ENCODE results near the gene CACNG8. TPM values are rescaled to one million over a fixed set of nuclear protein-coding genes. Genes with fewer than 3 reads are reported as not detected.

Gene CACNG8
- total RNA-seq, 1 experiment from 2014 or later = not detected

DNA sequence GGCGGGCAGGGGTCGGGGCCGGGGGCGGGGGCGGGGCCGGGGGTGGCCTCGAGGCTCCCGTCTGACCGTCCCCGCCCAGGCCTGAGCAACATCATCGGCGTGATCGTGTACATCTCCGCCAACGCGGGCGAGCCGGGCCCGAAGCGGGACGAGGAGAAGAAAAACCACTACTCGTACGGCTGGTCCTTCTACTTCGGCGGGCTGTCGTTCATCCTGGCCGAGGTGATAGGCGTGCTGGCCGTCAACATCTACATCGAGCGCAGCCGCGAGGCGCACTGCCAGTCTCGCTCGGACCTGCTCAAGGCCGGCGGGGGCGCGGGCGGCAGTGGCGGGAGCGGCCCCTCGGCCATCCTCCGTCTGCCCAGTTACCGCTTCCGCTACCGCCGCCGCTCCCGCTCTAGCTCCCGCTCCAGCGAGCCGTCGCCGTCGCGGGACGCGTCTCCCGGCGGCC is 19.3 kb downstream of the CACNG8 start:
- Histone ChIP-seq H3K4me1 (ENCODE audit: low read length) (no peaks in the 10 kb centered on the region), H3K27me3 (ENCODE audit: low read length) (peaks cover under 1% of the 10 kb centered on the region; the same call in 1 of the 2 replicates), H3K9me3 (ENCODE audit: low read length) (peaks cover 12% of the 10 kb centered on the region), H4K20me1 (ENCODE audit: insufficient read depth, low read depth, low read length) (no peaks in the 10 kb centered on the region), H3K4me2 (ENCODE audit: low read depth, low read length, poor library complexity, severe bottlenecking) (no peak overlapping the region), H3K27ac (ENCODE audit: low read length) (no peak overlapping the region), H3K79me2 (ENCODE audit: low read length) (no peaks in the 10 kb centered on the region), H3K9me2 (replicated peaks; ENCODE audit: insufficient read depth, low read length) (no peaks in the 10 kb centered on the region), H2AFZ (ENCODE audit: low read length) (no peak overlapping the region), H3K36me3 (ENCODE audit: insufficient read depth, low read length) (no peaks in the 10 kb centered on the region), H3K9ac (ENCODE audit: low read length) (no peak overlapping the region), H3K4me3 (ENCODE audit: low read length) (no peak overlapping the region)
- no peak for DNase-seq

DNA sequence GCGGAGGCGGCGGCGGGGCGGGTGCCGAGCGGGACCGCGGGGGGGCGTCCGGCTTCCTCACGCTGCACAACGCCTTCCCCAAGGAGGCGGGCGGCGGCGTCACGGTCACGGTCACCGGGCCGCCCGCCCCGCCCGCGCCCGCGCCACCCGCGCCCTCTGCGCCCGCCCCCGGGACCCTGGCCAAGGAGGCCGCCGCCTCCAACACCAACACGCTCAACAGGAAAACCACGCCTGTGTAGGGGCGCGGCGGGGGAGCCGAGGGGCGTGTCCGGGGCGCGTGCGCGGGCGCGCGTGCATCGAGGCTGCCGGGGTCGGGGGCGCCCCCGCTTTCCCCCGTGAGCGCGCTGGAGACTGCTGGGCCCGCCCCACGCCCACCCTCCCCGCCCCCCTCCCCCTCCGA is 19.9 kb downstream of the CACNG8 start:
- Histone ChIP-seq H3K9me2 (replicated peaks; ENCODE audit: insufficient read depth, low read length) (no peaks in the 10 kb centered on the region), H3K9ac (ENCODE audit: low read length) (no peak overlapping the region), H3K4me2 (ENCODE audit: low read depth, low read length, poor library complexity, severe bottlenecking) (no peak overlapping the region), H3K27ac (ENCODE audit: low read length) (no peak overlapping the region), H3K79me2 (ENCODE audit: low read length) (no peaks in the 10 kb centered on the region), H3K9me3 (ENCODE audit: low read length) (peaks cover 12% of the 10 kb centered on the region), H3K4me3 (ENCODE audit: low read length) (no peak overlapping the region), H3K4me1 (ENCODE audit: low read length) (no peaks in the 10 kb centered on the region), H3K27me3 (ENCODE audit: low read length) (no peaks in the 10 kb centered on the region), H3K36me3 (ENCODE audit: insufficient read depth, low read length) (no peaks in the 10 kb centered on the region), H4K20me1 (ENCODE audit: insufficient read depth, low read depth, low read length) (no peaks in the 10 kb centered on the region), H2AFZ (ENCODE audit: low read length) (no peak overlapping the region)
- DNase-seq = no peak

DNA sequence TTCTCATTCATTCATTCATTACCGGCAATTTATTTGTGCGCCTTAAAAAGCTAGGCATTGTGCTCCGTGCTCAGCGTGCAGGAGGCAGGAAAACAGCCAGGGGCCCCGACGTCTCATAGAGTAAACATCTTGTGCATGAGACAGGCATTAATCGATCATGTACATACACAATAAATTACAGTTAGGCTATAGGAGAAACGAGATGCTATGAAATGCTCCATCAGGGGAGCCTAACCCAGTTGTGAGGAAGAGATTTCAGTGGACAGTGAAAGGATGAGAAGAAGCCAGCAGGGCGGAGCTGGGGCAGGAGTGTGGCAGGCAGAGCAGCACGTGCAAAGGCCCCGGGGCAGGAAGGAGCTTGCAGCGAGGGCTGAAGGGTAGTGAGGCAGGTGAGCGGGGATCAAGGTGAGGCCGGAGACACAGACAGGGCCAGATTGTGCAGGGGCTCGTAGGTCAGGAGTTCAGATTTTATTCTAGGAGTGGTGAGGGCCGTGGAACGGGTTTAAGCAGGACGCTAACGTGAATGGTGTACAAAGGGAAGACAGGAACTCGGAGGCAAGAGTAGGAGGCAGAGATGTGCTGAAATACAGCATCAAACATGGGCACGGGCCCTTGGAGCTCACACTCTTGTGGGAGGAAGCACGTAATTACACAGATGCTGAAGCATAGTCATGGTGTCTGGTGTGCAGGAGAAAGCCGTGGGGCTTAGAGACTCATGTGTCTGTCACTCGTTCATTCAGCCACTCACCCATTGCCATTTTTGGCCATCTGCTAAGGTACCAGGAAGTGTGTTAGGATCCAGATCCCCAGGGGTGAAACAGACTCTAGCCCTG is 20.9 kb downstream of the CACNG8 start:
- H3K4me1 ChIP-seq (ENCODE audit: low read length) = no peaks in the 10 kb centered on the region
- no peaks in the 10 kb centered on the region for H3K79me2 ChIP-seq (ENCODE audit: low read length)
- no peak overlapping the region for H3K4me2 ChIP-seq (ENCODE audit: low read depth, low read length, poor library complexity, severe bottlenecking)
- H2AFZ ChIP-seq (ENCODE audit: low read length) = no peak overlapping the region
- H3K9me3 ChIP-seq (ENCODE audit: low read length) = peaks cover 12% of the 10 kb centered on the region
- no peak for DNase-seq
- no peaks in the 10 kb centered on the region for H3K27me3 ChIP-seq (ENCODE audit: low read length)
- no peaks in the 10 kb centered on the region for H3K9me2 ChIP-seq (replicated peaks; ENCODE audit: insufficient read depth, low read length)
- no peak overlapping the region for H3K9ac ChIP-seq (ENCODE audit: low read length)
- H3K4me3 ChIP-seq (ENCODE audit: low read length) = no peak overlapping the region
- no peaks in the 10 kb centered on the region for H4K20me1 ChIP-seq (ENCODE audit: insufficient read depth, low read depth, low read length)
- no peaks in the 10 kb centered on the region for H3K36me3 ChIP-seq (ENCODE audit: insufficient read depth, low read length)
- H3K27ac ChIP-seq (ENCODE audit: low read length) = no peak overlapping the region

DNA sequence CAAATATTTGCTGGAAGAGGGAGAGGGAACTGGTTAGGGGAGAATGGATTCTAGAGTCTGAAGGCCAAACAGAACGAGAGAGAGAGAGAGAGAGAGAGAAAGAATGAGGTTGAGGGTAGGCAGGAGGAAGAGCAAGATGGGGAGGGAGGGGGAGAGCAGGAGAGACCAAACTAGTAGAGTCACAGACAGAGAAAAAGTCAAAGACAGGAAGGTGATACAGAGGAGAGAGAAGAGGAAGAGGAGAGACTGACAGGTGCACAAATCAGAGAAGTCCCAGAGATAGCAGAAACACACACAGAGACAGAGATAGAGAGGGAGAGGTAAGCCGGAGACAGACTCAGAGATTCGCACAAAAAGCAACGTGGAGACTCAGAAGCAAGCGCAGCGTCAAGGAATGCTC is 23.1 kb downstream of the CACNG8 start:
- DNase-seq = no peak
- Histone ChIP-seq H3K79me2 (ENCODE audit: low read length) (no peaks in the 10 kb centered on the region), H3K9me2 (replicated peaks; ENCODE audit: insufficient read depth, low read length) (no peaks in the 10 kb centered on the region), H3K4me2 (ENCODE audit: low read depth, low read length, poor library complexity, severe bottlenecking) (no peak overlapping the region), H3K36me3 (ENCODE audit: insufficient read depth, low read length) (no peaks in the 10 kb centered on the region), H3K9ac (ENCODE audit: low read length) (no peak overlapping the region), H3K27ac (ENCODE audit: low read length) (no peak overlapping the region), H3K9me3 (ENCODE audit: low read length) (peaks cover 7% of the 10 kb centered on the region), H3K27me3 (ENCODE audit: low read length) (no peaks in the 10 kb centered on the region), H4K20me1 (ENCODE audit: insufficient read depth, low read depth, low read length) (no peaks in the 10 kb centered on the region), H3K4me1 (ENCODE audit: low read length) (no peaks in the 10 kb centered on the region), H2AFZ (ENCODE audit: low read length) (no peak overlapping the region), H3K4me3 (ENCODE audit: low read length) (no peak overlapping the region)

DNA sequence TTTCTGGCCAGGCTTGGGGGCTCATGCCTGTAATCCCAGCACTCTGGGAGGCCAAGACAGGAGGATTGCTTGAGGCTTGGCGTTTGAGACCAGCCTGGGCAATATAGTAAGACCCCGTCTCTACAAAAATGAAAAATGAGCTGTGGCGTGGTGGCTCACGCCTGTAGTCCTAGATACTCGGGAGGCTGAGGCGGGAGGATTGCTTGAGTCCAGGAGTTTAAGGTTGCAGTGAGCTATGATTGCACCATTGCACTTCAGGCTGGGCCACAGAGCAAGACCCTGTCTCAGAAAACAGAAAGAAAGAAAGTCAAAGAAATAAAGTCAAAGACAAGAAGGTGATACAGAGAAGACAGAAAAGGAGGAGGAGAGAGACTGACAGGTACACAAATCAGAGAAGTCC is 26.2 kb downstream of the CACNG8 start:
- Histone ChIP-seq H2AFZ (ENCODE audit: low read length) (no peak overlapping the region), H3K4me2 (ENCODE audit: low read depth, low read length, poor library complexity, severe bottlenecking) (no peak overlapping the region), H3K27ac (ENCODE audit: low read length) (no peak overlapping the region), H3K9ac (ENCODE audit: low read length) (no peak overlapping the region), H3K4me3 (ENCODE audit: low read length) (no peak overlapping the region), H3K27me3 (ENCODE audit: low read length) (no peaks in the 10 kb centered on the region), H3K36me3 (ENCODE audit: insufficient read depth, low read length) (no peaks in the 10 kb centered on the region), H3K9me3 (ENCODE audit: low read length) (no peaks in the 10 kb centered on the region), H3K9me2 (replicated peaks; ENCODE audit: insufficient read depth, low read length) (no peaks in the 10 kb centered on the region), H4K20me1 (ENCODE audit: insufficient read depth, low read depth, low read length) (no peaks in the 10 kb centered on the region), H3K4me1 (ENCODE audit: low read length) (no peaks in the 10 kb centered on the region), H3K79me2 (ENCODE audit: low read length) (no peaks in the 10 kb centered on the region)
- DNase-seq = no peak

DNA sequence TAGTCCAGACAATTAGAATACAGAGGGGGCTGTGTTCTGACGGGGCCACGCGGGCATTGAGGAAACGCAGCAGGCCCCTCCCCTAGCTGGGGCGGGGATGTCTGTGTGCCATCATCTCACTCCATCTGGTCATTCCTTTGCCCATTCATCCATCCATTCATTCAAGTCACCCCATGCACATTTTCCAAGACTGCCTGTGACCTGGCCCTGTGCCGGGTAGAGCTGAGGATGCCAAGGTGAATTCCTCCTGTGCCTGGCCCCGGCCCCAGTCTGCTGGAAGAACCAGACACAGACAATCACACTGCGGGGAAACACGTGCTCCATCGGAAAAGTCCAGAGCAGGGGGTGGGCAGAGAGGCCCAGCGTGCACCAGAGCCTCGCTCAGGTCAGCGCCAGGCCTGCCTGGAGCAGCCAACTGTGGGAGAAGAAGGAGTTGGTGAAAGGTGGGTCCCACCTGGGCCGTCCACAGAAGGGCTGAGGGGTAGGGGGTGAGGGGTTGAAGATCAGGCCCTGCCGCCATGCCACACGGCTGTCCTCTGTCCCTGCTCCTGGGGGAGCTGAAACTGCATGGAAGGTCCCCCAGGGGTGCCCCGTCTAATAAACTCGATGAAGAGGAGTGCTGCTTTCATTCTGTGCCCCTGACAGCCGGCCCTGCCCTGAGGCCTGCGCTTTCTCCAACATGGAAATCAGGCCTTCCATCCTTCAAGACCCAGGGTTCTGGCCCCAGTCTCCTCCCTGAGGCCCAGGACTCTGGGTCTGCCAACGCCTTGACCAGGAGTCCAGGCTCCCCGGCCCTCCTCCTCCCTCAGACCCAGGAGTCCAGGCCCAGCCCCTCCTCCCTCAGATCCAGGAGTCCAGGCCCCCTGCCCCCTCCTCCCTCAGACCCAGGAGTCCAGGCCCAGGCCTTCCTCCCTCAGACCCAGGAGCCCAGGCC is 27.1 kb downstream of the CACNG8 start:
- no peak overlapping the region for H2AFZ ChIP-seq (ENCODE audit: low read length)
- no peaks in the 10 kb centered on the region for H3K36me3 ChIP-seq (ENCODE audit: insufficient read depth, low read length)
- no peak overlapping the region for H3K27ac ChIP-seq (ENCODE audit: low read length)
- H3K9ac ChIP-seq (ENCODE audit: low read length) = no peak overlapping the region
- H3K4me2 ChIP-seq (ENCODE audit: low read depth, low read length, poor library complexity, severe bottlenecking) = no peak overlapping the region
- H4K20me1 ChIP-seq (ENCODE audit: insufficient read depth, low read depth, low read length) = no peaks in the 10 kb centered on the region
- H3K27me3 ChIP-seq (ENCODE audit: low read length) = no peaks in the 10 kb centered on the region
- DNase-seq = no peak
- no peaks in the 10 kb centered on the region for H3K9me2 ChIP-seq (replicated peaks; ENCODE audit: insufficient read depth, low read length)
- H3K79me2 ChIP-seq (ENCODE audit: low read length) = no peaks in the 10 kb centered on the region
- H3K9me3 ChIP-seq (ENCODE audit: low read length) = no peaks in the 10 kb centered on the region
- no peaks in the 10 kb centered on the region for H3K4me1 ChIP-seq (ENCODE audit: low read length)
- H3K4me3 ChIP-seq (ENCODE audit: low read length) = no peak overlapping the region

DNA sequence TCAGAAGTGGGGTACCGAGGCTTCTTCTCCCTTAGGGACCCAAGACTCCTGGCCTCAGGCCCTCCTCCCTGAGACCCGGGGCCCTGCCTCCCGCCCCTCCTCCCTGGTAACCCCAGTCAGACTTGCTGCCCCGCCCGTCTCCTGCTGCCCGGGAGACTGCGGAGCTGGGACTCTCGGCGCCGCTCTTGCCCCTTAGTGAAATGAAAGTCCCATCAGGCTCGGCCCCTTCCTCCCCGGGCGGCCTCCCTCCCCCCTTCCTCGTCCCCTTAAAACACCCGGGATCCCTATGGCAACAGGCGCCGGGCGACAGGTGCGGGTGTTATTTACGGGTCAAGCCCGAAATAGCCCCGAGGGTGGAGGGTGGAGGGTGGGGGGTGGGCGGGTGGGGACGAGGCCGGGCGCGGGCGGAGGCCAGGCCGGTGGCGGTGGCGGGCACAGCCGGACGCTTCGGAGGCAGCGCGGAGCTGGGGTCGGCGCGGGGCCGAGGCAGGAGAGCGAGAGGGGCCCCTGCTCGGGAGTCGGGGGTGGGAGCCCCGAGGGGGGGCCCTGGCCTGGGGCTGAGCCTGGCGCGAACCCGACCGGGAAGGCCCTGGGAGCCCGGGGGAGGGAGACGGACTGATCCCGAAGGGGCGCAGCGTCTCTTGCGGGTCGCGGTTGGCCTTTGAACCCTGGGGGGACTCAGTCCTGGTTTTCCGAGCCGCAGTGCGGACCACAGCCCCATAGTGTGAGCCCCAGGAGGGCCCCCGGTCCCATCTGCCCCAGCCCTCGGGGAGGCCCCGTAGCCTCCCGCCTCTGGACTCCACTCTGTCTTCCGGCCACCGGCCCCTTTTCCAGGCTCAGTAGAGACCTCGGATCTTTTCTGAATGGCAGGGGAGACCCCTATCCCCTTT is 28.7 kb downstream of the CACNG8 start, which contains the start of gene CACNG6:
Gene CACNG6 (plus strand): TSS at position 414 of the 890 bp plus-strand sequence. CDS start 1,241 bp downstream, outside the sequence.
- no peaks in the 10 kb centered on the region for H3K79me2 ChIP-seq (ENCODE audit: low read length)
- no peak within 1 kb of the TSS for H3K4me3 ChIP-seq (ENCODE audit: low read length)
- H3K27me3 ChIP-seq (ENCODE audit: low read length) = no peaks in the 10 kb centered on the region
- no peaks in the 10 kb centered on the region for H3K9me3 ChIP-seq (ENCODE audit: low read length)
- no peaks in the 10 kb centered on the region for H4K20me1 ChIP-seq (ENCODE audit: insufficient read depth, low read depth, low read length)
- no peak within 1 kb of the TSS for H3K27ac ChIP-seq (ENCODE audit: low read length)
- H3K9ac ChIP-seq (ENCODE audit: low read length) = no peak within 1 kb of the TSS
- H3K36me3 ChIP-seq (ENCODE audit: insufficient read depth, low read length) = no peaks in the 10 kb centered on the region
- H3K4me2 ChIP-seq (ENCODE audit: low read depth, low read length, poor library complexity, severe bottlenecking) = no peak within 1 kb of the TSS
- no peaks in the 10 kb centered on the region for H3K9me2 ChIP-seq (replicated peaks; ENCODE audit: insufficient read depth, low read length)
- H2AFZ ChIP-seq (ENCODE audit: low read length) = no peak within 1 kb of the TSS
- no peaks in the 10 kb centered on the region for H3K4me1 ChIP-seq (ENCODE audit: low read length)
- DNase-seq = no peak
